GM21825 (cell line): ENCODE data around the gene NBAS.
"Not testable (repeated sequence)": the region's sequence is repeated elsewhere in the genome, so short reads cannot be mapped to it uniquely, and the experiment has no call there.

ENCODE experiments used
- ATAC-seq: cut with Tn5 transposase; IDR thresholded peaks from one replicate; pipeline ENCODE4 v1.9.1; 2021; ENCODE audit warnings: mild to moderate bottlenecking, moderate library complexity; ENCODE audit not compliant: unreplicated experiment

The NBAS gene

GRCh38 chr2:15481000-15481399, 80.1 kb downstream of the NBAS start:
- ATAC-seq, result no peak

- no peak for ATAC-seq
Measured at GRCh38 chr2:15480552-15480951, 80.6 kb downstream of the NBAS start.

- no peak for ATAC-seq
Measured at GRCh38 chr2:15472876-15473275, 88.3 kb downstream of the NBAS start.

GRCh38 chr2:15472133-15472532, 89.0 kb downstream of the NBAS start:
- ATAC-seq, result no peak

- ATAC-seq, result no peak
Measured at GRCh38 chr2:15471606-15472005, 89.5 kb downstream of the NBAS start.

GRCh38 chr2:15460112-15460620, 101.0 kb downstream of the NBAS start:
- no peak for ATAC-seq

GRCh38 chr2:15458277-15458676, 102.9 kb downstream of the NBAS start:
- ATAC-seq, result no peak

- ATAC-seq, result no peak
Measured at GRCh38 chr2:15457868-15458267, 103.3 kb downstream of the NBAS start.

- no peak for ATAC-seq
Measured at GRCh38 chr2:15456352-15456751, 104.8 kb downstream of the NBAS start.

- no peak for ATAC-seq
Measured at GRCh38 chr2:15450808-15451207, 110.3 kb downstream of the NBAS start.

- no peak for ATAC-seq
Measured at GRCh38 chr2:15449556-15450236, 111.4 kb downstream of the NBAS start.

GRCh38 chr2:15448250-15448839, 112.8 kb downstream of the NBAS start:
- ATAC-seq, result no peak

- ATAC-seq, result no peak
Measured at GRCh38 chr2:15447381-15447780, 113.8 kb downstream of the NBAS start.

GRCh38 chr2:15446961-15447360, 114.2 kb downstream of the NBAS start:
- no peak for ATAC-seq

GRCh38 chr2:15445891-15446562, 115.1 kb downstream of the NBAS start:
- no peak for ATAC-seq

- not testable (repeated sequence) for ATAC-seq
Measured at GRCh38 chr2:15439768-15440524, 121.2 kb downstream of the NBAS start.

GRCh38 chr2:15439366-15439765, 121.8 kb downstream of the NBAS start:
- ATAC-seq, result not testable (repeated sequence)

- no peak for ATAC-seq
Measured at GRCh38 chr2:15436195-15436594, 124.9 kb downstream of the NBAS start.

- ATAC-seq, result no peak
Measured at GRCh38 chr2:15435474-15435873, 125.7 kb downstream of the NBAS start.

- ATAC-seq, result no peak
Measured at GRCh38 chr2:15432642-15433256, 128.4 kb downstream of the NBAS start.

GRCh38 chr2:15429032-15429431, 132.1 kb downstream of the NBAS start:
- ATAC-seq, result no peak
